GM21360 (cell line): ENCODE measurements around the gene LRRC58.

Source experiments
- ATAC-seq: cut with Tn5 transposase; IDR thresholded peaks from one replicate; pipeline ENCODE4 v1.9.1; 2021; ENCODE audit warnings: mild to moderate bottlenecking, moderate library complexity; ENCODE audit not compliant: unreplicated experiment

Gene LRRC58

GRCh38 chr3:120280566-120280965 lies 68.6 kb downstream of the LRRC58 start:
- no peak for ATAC-seq

- no peak for ATAC-seq
Observed at GRCh38 chr3:120280026-120280425, 69.1 kb downstream of the LRRC58 start.

GRCh38 chr3:120276767-120277166 lies 72.4 kb downstream of the LRRC58 start:
- ATAC-seq, result no peak

- no peak for ATAC-seq
Observed at GRCh38 chr3:120275618-120276017, 73.5 kb downstream of the LRRC58 start.

GRCh38 chr3:120274739-120275167 lies 74.4 kb downstream of the LRRC58 start:
- no peak for ATAC-seq
